CD1c-positive myeloid dendritic cell (primary cell): ENCODE results near the gene LIMS3.
"Not testable (repeated sequence)": the region's sequence is repeated elsewhere in the genome, so short reads cannot be mapped to it uniquely, and the experiment has no call there.

Experiments used
- DNase-seq: peaks from one replicate; pipeline ENCODE4 v3.0.0-alpha.2; 2016; ENCODE audit errors: extremely low spot score

Gene LIMS3

DNA sequence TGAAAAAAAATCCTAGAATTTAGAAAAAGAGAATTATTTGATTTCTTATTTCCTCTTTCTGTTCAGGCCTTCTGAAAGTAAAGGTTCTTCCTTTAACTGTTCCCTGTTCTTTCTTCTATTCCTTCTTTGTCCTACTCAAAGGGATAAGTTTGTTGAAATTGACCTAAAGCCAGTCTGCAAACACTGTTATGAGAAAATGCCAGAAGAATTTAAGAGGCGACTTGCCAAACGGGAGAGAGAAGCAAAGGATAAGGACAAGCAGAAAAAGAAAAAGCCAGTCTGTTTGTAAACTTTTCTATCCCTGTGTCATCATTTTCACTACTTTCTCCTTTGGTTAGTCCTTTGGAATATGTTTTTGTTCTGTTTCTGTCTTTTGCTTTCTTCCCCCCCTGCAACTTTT is 26.0 kb downstream of the LIMS3 start:
- not testable (repeated sequence) for DNase-seq

DNA sequence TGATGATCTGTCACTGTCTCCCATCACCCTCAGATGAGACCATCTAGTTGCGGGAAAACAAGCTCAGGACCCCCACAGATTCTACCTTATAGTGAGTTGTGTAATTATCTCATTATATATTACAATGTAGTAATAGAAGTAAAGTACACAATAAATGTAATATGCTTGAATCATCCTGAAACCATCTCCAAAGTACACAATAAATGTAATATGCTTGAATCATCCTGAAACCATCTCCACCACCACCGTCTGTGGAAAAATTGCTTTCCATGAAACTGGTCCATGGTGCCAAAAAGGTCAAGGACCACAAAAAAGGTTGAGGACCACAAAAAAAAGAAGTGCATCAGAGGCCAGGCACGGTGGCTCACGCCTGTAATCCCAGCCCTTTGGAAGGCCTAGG is 29.3 kb downstream of the LIMS3 start:
- DNase-seq, result not testable (repeated sequence)

DNA sequence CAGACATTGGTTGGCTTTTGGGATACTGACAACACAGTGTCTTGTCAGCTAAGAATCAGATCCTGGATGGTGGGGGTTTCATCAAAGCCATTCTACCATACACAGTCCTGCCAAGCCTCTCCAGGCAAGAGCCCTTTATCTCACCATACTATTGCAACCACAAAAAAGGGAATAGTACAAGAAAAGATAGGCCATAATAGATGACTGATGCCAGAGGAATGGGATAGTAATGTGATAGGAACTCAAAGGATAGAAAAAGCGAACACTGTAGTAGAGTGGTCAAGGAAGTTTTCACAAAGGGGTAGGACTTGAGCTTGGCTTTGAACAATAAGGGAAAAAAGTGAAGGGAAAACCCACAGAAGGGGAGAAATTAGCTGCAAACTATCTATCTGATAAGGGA is 30.7 kb downstream of the LIMS3 start:
- DNase-seq, result not testable (repeated sequence)

DNA sequence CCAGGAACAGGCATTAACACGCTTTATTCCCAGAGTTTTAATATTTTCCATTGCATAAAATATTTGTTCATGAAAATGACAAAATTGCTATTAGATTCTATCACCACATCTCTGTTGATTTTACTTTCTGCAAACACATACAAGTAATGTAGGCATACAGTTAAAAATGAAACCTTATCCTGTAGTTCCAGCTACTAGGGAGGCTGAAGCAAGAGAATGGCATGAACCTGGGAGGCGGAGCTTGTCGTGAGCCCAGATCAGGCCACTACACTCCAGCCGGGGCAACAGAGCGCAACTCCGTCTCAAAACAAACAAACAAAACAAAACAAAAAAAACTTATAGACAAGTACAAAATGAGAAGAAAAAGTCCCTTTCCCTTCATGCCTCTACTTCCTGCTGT is 38.0 kb downstream of the LIMS3 start:
- DNase-seq, result not testable (repeated sequence)

DNA sequence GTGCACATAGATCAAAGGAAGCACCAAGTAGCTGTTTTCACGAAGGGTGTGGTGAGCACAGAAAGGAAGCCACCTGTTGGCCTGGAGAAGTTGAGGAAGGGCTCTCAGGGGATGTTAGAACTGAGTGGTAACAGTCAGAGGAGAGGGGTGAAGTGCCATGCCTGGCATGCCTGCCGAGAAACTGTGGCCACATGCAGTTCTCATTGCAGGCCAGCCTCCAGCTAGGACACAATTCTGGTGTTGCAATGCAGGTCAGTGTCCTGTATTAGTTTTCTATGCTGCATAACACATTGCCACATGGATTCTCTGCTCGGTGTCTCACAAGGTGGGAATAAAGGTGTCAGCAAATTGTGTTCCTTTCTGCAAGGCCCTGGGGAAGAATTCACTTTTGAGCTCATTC is 46.9 kb downstream of the LIMS3 start:
- DNase-seq, result not testable (repeated sequence)

DNA sequence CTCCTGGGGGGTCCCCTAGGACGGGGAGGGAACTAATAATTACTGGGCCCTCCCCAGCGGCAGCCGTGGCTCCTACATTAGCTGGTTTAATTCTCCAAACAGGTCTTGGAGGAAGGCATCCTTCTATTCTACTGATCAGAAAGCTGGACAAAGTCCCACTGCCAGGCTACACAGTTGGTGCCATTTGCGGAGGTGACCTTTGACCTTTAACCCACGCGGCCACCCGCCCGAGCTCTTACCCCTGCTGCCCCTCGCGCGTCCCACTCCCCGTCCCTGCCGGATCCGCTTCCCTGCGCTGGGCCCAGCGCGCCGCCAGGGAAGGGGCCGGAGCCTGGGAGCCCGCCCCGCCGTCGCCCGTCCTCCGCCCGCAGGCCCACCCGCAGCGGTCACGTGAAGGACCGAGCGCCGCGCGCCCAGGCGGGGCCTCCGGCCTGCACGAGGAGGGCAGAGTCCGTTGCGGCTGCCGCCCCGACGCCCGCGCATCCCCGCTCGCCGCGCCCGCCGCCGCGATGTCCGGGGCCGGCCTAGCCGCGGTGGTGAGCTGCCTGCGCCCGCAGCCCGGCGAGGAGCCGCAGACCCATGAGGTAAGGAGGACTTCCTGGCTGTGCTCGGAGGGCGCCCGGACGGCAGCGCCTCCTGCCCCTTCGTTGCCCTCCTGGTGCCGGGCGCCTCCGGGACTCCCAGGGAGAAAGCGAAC is 48.9 kb downstream of the LIMS3 start:
- not testable (repeated sequence) for DNase-seq

DNA sequence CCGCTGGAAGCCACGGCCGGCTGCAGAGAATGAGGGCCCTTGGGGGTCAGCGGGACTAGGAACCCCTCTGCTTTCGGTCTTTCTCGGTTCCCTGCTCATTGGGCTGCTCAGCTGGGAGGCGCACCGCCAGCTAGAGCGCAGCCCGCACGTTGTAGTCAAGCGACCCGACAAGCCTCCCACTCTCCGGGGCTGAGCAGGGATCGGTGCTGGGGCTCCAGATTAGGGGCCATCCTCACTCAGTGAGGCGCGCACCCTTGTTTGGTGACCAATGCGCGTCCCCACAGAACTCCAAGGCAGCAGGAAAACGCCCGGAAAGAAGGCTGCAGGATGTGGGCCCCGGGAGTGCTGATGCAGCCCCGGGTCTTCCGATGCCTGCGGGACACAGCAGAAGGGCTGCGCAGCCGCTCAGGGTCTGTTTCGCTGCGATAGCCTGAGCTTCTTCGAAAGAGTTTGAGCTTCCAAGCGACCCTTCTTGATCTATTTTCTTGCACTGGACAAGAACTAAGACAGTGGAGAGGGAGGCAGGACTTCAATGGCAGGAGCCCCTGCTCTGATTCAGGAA is 49.6 kb downstream of the LIMS3 start:
- DNase-seq, result not testable (repeated sequence)

DNA sequence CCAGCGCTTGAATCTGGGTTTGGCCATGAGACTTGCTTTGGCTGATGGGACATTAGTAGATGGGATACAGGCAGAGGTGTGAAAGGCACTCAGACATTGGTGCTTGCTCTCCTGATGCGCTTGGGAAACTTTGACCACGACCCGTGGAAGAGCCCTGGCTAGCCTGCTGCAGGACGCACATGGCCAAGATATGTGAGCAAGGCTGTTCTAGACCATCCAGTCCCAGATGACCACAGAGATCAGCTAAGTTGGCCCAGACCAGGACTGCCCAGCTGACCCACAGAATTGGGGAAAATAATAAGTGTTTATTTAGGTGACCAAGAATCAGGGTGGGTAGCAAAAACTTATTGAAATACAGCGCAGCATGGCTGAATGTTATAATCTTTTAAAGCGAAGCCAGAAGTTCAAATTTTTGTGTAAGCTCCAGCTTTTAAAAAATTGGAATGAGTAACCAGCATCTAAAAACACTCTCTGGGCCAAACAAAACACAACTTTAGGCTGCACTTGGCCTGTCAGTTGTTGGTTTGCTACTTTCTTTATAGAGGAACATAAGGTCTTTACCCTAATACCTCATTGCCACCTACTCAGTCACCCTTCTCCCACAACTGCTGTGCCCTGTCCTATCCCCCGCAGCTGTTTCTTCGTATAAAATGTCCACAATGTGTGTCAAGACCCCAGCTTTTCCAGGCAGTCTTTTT is 51.8 kb downstream of the LIMS3 start:
- DNase-seq, result not testable (repeated sequence)

DNA sequence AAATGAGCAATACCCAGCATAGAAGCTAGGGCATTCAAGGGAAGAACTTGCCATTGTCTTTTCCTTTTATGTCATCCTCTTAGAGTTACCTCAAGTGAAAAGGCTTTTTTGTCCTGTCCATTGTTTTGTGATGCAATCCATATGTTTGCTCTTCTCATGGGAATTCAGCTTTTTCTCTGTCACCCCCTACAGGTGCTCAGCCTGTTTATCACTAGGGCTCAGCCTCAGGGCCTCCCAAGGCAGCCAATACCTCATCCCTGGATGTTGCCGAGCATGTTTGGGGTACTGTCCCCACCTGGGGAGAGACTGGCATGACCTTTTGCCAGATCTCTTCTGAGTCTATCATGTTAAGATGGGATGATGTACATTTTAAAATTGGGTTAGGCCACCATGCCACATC is 65.5 kb downstream of the LIMS3 start:
- DNase-seq, result not testable (repeated sequence)

DNA sequence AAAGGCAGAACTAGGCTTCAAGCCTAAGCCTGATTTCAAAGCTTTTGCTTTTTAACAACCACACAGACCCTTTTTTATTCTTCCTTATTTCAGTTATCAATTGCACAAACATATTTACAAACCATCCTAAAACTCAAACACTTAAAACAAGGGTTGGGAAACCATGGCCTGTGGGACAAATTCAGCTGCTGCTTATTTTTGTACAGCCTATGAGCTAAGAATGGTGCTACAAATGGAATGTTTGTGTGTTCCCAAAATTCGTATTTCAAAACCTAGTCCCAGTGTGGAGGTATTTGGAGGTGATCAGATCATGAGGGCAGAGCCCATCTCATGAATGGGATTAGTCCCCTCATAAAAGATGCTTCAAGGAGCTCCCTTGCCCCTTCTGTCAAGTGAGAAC is 67.0 kb downstream of the LIMS3 start:
- DNase-seq, result not testable (repeated sequence)

DNA sequence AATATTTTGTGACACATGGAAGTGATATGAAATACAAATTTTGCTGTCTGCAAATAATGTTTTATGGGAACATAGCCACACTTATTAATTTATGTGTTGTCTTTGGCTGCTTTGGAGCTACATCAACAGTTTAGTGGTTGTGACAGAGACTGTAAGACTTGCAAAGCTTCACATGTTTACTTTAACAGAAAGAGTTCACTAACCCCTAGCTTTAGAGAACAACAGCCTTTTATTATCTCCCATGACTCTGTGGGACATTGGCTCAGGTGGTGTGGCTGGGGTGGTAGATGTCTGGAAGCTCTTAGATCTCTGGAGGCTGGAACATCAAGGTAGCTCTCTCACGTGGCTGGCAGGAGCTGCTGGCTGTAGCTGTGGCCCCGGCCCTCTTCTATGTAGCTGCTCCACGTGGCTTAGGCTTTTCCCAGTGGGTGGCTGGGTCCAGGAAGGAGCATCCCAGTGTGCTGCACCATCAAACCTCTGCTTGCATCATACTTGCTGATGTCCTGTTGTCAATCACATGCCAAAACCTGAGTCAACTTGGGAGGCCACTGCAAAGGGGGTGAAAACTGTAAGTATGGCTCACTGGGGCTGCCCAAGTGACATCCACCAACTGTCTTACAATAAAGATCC is 67.7 kb downstream of the LIMS3 start:
- DNase-seq, result not testable (repeated sequence)

DNA sequence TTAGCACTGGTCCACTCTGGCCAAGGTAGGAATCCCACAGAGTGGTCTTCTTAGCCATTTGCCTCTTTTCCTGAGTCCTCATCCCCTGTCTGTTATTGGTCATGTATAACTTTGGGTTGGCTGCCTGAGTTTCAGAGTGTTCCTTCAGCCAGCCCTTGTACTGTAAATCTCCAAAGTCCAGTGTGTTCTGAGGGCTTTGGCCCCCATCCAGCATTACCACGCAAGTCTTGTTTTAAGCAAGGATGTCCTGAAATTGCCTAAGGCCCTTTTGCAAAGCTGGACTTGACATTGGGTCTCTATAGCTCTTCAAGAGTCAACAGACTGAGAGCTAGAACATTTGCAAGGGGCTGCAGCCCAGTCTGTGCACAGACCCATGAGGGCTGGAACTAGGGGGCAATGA is 68.4 kb downstream of the LIMS3 start:
- DNase-seq, result not testable (repeated sequence)

DNA sequence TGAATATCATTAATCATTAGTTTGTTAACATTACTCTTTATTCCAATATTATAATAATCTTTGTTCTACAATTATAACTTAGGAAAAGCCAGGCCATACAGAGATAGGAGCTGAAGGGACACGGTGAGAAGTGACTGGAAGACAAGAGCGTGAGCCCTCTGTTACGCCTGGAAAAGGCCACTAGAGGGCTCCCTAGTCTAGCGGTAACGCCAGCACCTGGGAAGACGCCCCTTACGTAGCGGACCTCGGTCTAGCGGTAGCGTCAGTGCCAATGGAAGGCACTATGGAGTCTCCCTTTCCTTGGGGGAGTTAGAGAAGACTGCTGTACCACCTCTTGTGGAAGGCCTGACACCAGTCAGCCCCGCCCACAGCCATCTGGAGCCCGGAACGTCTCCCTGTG is 71.4 kb downstream of the LIMS3 start:
- DNase-seq, result not testable (repeated sequence)

DNA sequence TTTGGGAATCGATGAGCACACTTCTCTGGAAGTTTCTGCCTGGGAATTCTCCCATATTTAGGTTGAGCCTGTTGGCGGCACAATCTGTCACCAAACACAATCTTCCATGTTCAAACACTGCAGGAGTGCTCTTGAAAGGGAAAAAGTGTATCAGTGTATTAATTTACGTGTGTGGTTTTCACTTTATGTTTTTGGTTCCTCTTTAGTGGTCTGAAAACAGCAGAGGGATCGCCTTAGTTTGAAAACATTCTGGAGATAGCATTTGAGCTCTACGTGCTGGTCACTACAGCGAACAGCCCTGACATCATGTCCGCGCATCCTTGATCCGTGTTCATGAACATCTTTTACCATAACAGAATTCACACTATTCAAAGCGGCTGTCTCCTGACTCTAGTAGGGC is 73.2 kb downstream of the LIMS3 start:
- DNase-seq, result not testable (repeated sequence)
